HEK293 (cell line): ENCODE measurements around the gene PERM1.
A peak's percentile ranks its signal among the peaks of the same experiment; 100 is the strongest.

Experiments
- BCL11A ChIP-seq: fragments of 450-650 bp; formaldehyde crosslinking; IDR thresholded peaks from 2 replicates; pipeline ENCODE4 v1.5.1; 2016; ENCODE audit warnings: low read depth, missing biosample characterization, missing genetic modification characterization
- CTCF ChIP-seq: fragments of 450-650 bp; formaldehyde crosslinking; IDR thresholded peaks from 2 replicates; pipeline ENCODE4 v1.5.1; 2016; ENCODE audit warnings: missing biosample characterization, missing genetic modification characterization
- EGR2 ChIP-seq: fragments of 450-650 bp; formaldehyde crosslinking; IDR thresholded peaks from 2 replicates; pipeline ENCODE4 v1.5.1; 2016; ENCODE audit warnings: low read depth, missing biosample characterization, missing genetic modification characterization
- GLIS1 ChIP-seq: fragments of 450-650 bp; formaldehyde crosslinking; IDR thresholded peaks from 2 replicates; pipeline ENCODE4 v1.5.1; 2016; ENCODE audit warnings: missing biosample characterization, missing genetic modification characterization
- IKZF3 ChIP-seq: fragments of 450-650 bp; IDR thresholded peaks from 2 replicates; pipeline ENCODE4 v1.5.0; 2018; ENCODE audit warnings: missing biosample characterization, mild to moderate bottlenecking, missing genetic modification characterization, moderate library complexity
- KLF1 ChIP-seq: fragments of 450-650 bp; formaldehyde crosslinking; IDR thresholded peaks from 2 replicates; pipeline ENCODE4 v1.5.1; 2016; ENCODE audit warnings: missing biosample characterization, missing genetic modification characterization
- KLF10 ChIP-seq: fragments of 450-650 bp; IDR thresholded peaks from 2 replicates; pipeline ENCODE4 v1.5.1; 2018; ENCODE audit warnings: missing biosample characterization, mild to moderate bottlenecking, missing genetic modification characterization
- PRDM10 ChIP-seq: fragments of 450-650 bp; formaldehyde crosslinking; IDR thresholded peaks from 2 replicates; pipeline ENCODE4 v1.5.1; 2016; ENCODE audit warnings: missing biosample characterization, missing genetic modification characterization
- SP2 ChIP-seq: fragments of 450-650 bp; formaldehyde crosslinking; IDR thresholded peaks from 2 replicates; pipeline ENCODE4 v1.5.1; 2016; ENCODE audit warnings: missing biosample characterization, missing genetic modification characterization
- SP3 ChIP-seq: fragments of 450-650 bp; formaldehyde crosslinking; IDR thresholded peaks from 2 replicates; pipeline ENCODE4 v1.5.1; 2016; ENCODE audit warnings: missing biosample characterization, missing genetic modification characterization
- WT1 ChIP-seq: fragments of 450-650 bp; formaldehyde crosslinking; IDR thresholded peaks from 2 replicates; pipeline ENCODE4 v1.5.1; 2016; ENCODE audit warnings: missing biosample characterization, missing genetic modification characterization
- ZBTB21 ChIP-seq: fragments of 450-650 bp; formaldehyde crosslinking; IDR thresholded peaks from 2 replicates; pipeline ENCODE4 v1.5.1; 2017; ENCODE audit warnings: missing biosample characterization, missing genetic modification characterization
- ZBTB48 ChIP-seq: fragments of 450-650 bp; formaldehyde crosslinking; IDR thresholded peaks from 2 replicates; pipeline ENCODE4 v1.5.1; 2016; ENCODE audit warnings: missing biosample characterization, missing genetic modification characterization
- ZEB2 ChIP-seq: fragments of 450-650 bp; formaldehyde crosslinking; IDR thresholded peaks from 2 replicates; pipeline ENCODE4 v1.5.1; 2016; ENCODE audit warnings: missing biosample characterization, missing genetic modification characterization
- ZNF138 ChIP-seq: fragments of 450-650 bp; formaldehyde crosslinking; IDR thresholded peaks from 2 replicates; pipeline ENCODE4 v1.5.1; 2016; ENCODE audit warnings: missing biosample characterization, missing genetic modification characterization, borderline replicate concordance
- ZNF146 ChIP-seq: fragments of 450-650 bp; formaldehyde crosslinking; IDR thresholded peaks from 2 replicates; pipeline ENCODE4 v1.5.1; 2016; ENCODE audit warnings: missing biosample characterization, missing genetic modification characterization
- ZNF18 ChIP-seq: fragments of 450-650 bp; formaldehyde crosslinking; IDR thresholded peaks from 2 replicates; pipeline ENCODE4 v1.5.1; 2016; ENCODE audit warnings: missing biosample characterization, missing genetic modification characterization
- ZNF2 ChIP-seq: fragments of 450-650 bp; formaldehyde crosslinking; IDR thresholded peaks from 2 replicates; pipeline ENCODE4 v1.5.1; 2016; ENCODE audit warnings: missing biosample characterization, missing genetic modification characterization
- ZNF214 ChIP-seq: fragments of 450-650 bp; formaldehyde crosslinking; IDR thresholded peaks from 2 replicates; pipeline ENCODE4 v1.5.1; 2017; ENCODE audit warnings: missing biosample characterization, mild to moderate bottlenecking, missing genetic modification characterization, borderline replicate concordance
- ZNF223 ChIP-seq: fragments of 450-650 bp; formaldehyde crosslinking; IDR thresholded peaks from 2 replicates; pipeline ENCODE4 v1.5.1; 2016; ENCODE audit warnings: missing biosample characterization, missing genetic modification characterization
- ZNF274 ChIP-seq, 2 experiments: fragments of 200-500 bp in 1 of 2; fragments of 450-650 bp in 1 of 2; sonication (Bioruptor generic) in 1 of 2; formaldehyde crosslinking in 1 of 2; IDR thresholded peaks; 2 replicates each; pipeline versions ENCODE4 v1.5.1 to v1.6.1; 2014 to 2016; ENCODE audit warnings: borderline replicate concordance in 1 of 2, inconsistent platforms in 1 of 2, low read length in 1 of 2, missing biosample characterization in 1 of 2, missing genetic modification characterization in 1 of 2
- ZNF335 ChIP-seq: fragments of 450-650 bp; formaldehyde crosslinking; conservative IDR thresholded peaks from 2 replicates; pipeline ENCODE4 v1.5.1; 2016; ENCODE audit warnings: missing biosample characterization, missing genetic modification characterization
- ZNF341 ChIP-seq: fragments of 450-650 bp; formaldehyde crosslinking; IDR thresholded peaks from 2 replicates; pipeline ENCODE4; 2016; ENCODE audit warnings: low read depth, missing biosample characterization, missing genetic modification characterization
- ZNF449 ChIP-seq: fragments of 450-650 bp; formaldehyde crosslinking; IDR thresholded peaks from 2 replicates; pipeline ENCODE4 v1.5.1; 2017; ENCODE audit warnings: missing biosample characterization, mild to moderate bottlenecking, missing genetic modification characterization, moderate library complexity
- ZNF501 ChIP-seq: fragments of 450-650 bp; formaldehyde crosslinking; IDR thresholded peaks from 2 replicates; pipeline ENCODE4 v1.5.1; 2016; ENCODE audit warnings: missing biosample characterization, missing genetic modification characterization
- ZNF629 ChIP-seq: fragments of 450-650 bp; formaldehyde crosslinking; IDR thresholded peaks from 2 replicates; pipeline ENCODE4 v1.5.1; 2017; ENCODE audit warnings: missing biosample characterization, missing genetic modification characterization
- ZSCAN4 ChIP-seq: fragments of 450-650 bp; formaldehyde crosslinking; IDR thresholded peaks from 2 replicates; pipeline ENCODE4 v1.5.1; 2017; ENCODE audit warnings: missing biosample characterization, missing genetic modification characterization

PERM1 gene

GRCh38 chr1:942864-943533, 38.9 kb downstream of the PERM1 start (continued):
- no peak for TF ChIP-seq CTCF (tag by site-specific recombination)
- peak; percentile 100 for TF ChIP-seq GLIS1 (tag by site-specific recombination)
- peak; percentile 100 for TF ChIP-seq ZNF629 (tag by site-specific recombination)
- TF ChIP-seq SP2 (tag by site-specific recombination) = peak; percentile 65
- TF ChIP-seq PRDM10 (tag by site-specific recombination) = peak; percentile 70
- no peak for TF ChIP-seq ZNF138 (tag by site-specific recombination)
- TF ChIP-seq IKZF3 = peak; percentile 75
- TF ChIP-seq ZNF335 = peak; percentile 96
- TF ChIP-seq ZNF2 (tag by site-specific recombination) = peak; percentile 69; the same call in 1 of the 2 replicates
- peak; percentile 98 for TF ChIP-seq KLF1 (tag by site-specific recombination)
- TF ChIP-seq ZNF223 (tag by site-specific recombination) = no peak
- TF ChIP-seq SP3 (tag by site-specific recombination) = peak; percentile 32; the same call in 1 of the 2 replicates
- peak; percentile 100 for TF ChIP-seq BCL11A (tag by site-specific recombination)
- no peak for TF ChIP-seq ZNF214 (tag by site-specific recombination)
- TF ChIP-seq ZBTB48 (tag by site-specific recombination) = peak; percentile 79
- no peak for TF ChIP-seq ZNF146 (tag by site-specific recombination)
- no peak for TF ChIP-seq ZNF449 (tag by site-specific recombination)
- no peak for TF ChIP-seq ZNF274 (IDR thresholded peaks at IDR 0.05; ENCODE audit: low read length)
- no peak for TF ChIP-seq ZNF274 (tag by site-specific recombination; IDR thresholded peaks at IDR 0.05; ENCODE audit: borderline replicate concordance)
- peak; percentile 98 for TF ChIP-seq ZBTB21
- TF ChIP-seq ZEB2 (tag by site-specific recombination) = peak; percentile 93
- TF ChIP-seq WT1 (tag by site-specific recombination) = peak; percentile 97
- TF ChIP-seq ZNF341 = peak; percentile 81; the same call in 1 of the 2 replicates
- TF ChIP-seq EGR2 (tag by site-specific recombination) = no peak
- TF ChIP-seq ZNF501 (tag by site-specific recombination) = peak; percentile 73
- TF ChIP-seq KLF10 (tag by site-specific recombination) = peak; percentile 66
- TF ChIP-seq ZNF18 = no peak
- no peak for TF ChIP-seq ZSCAN4 (tag by site-specific recombination)
